Thyroid gland (tissue), 4 donors: ENCODE measurements around the gene MSH2.
"Not testable (repeated sequence)": the region's sequence is repeated elsewhere in the genome, so short reads cannot be mapped to it uniquely, and the experiment has no call there.

Experiments
- POLR2A ChIP-seq, 2 donors: fragments of 450-650 bp; IDR thresholded peaks; one replicate each; pipeline ENCODE4 v1.6.1; 2017; ENCODE audit warnings: antibody characterized with exemption in 2 of 2, mild to moderate bottlenecking in 2 of 2, moderate library complexity in 1 of 2
- TF ChIP-seq, protein P1 (sequence below), 6 experiments: fragments of 200-600 bp in 3 of 6; fragments of 450-650 bp in 3 of 6; sonication (generic) in 3 of 6; IDR thresholded peaks; one replicate each; pipeline ENCODE4 v1.5.1; 2016 to 2019; ENCODE audit warnings: antibody characterized with exemption in 6 of 6, mild to moderate bottlenecking in 2 of 6, inconsistent platforms in 1 of 6, moderate library complexity in 1 of 6

DNA sequence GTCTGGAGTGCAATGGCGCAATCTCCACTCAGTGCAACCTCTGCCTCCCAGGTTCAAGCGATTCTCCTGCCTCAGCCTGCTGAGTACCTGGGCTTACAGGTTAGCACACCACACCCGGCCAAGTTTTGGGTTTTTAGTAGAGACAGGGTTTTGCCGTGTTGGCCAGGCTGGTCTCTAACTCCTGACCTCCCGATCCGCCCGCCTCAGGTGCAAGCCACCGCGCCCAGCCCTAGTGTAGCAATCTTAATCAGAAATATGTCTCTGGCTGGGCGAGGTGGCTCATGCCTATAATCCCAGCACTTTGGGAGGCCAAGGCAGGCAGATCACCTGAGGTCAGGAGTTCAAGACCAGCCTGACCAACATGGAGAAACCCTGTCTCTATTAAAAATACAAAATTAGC lies 17.7 kb downstream of the MSH2 start:
- TF ChIP-seq, protein P1, sequence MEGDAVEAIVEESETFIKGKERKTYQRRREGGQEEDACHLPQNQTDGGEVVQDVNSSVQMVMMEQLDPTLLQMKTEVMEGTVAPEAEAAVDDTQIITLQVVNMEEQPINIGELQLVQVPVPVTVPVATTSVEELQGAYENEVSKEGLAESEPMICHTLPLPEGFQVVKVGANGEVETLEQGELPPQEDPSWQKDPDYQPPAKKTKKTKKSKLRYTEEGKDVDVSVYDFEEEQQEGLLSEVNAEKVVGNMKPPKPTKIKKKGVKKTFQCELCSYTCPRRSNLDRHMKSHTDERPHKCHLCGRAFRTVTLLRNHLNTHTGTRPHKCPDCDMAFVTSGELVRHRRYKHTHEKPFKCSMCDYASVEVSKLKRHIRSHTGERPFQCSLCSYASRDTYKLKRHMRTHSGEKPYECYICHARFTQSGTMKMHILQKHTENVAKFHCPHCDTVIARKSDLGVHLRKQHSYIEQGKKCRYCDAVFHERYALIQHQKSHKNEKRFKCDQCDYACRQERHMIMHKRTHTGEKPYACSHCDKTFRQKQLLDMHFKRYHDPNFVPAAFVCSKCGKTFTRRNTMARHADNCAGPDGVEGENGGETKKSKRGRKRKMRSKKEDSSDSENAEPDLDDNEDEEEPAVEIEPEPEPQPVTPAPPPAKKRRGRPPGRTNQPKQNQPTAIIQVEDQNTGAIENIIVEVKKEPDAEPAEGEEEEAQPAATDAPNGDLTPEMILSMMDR (IDR thresholded peaks at IDR 0.05), result not testable (repeated sequence)
- TF ChIP-seq POLR2A (IDR thresholded peaks at IDR 0.05), result not testable (repeated sequence)
